HepG2 (cell line): ENCODE results near the gene TK1. TPM values are rescaled to one million over a fixed set of nuclear protein-coding genes. Genes with fewer than 3 reads are reported as not detected.

Source experiments
- ATF3 ChIP-seq: sonication (generic); formaldehyde crosslinking; IDR thresholded peaks from 2 replicates; pipeline ENCODE4 v1.4.0; 2020; ENCODE audit warnings: missing genetic modification reagents
- ATF6 ChIP-seq: sonication (generic); formaldehyde crosslinking; conservative IDR thresholded peaks from 2 replicates; pipeline ENCODE4 v1.4.0; 2020; ENCODE audit warnings: missing genetic modification reagents
- BHLHE40 ChIP-seq: IDR thresholded peaks from 2 replicates; pipeline ENCODE4 v1.6.1; 2011; ENCODE audit warnings: low read length, improper control_type of control experiment
- CREB1 ChIP-seq, 2 experiments: fragments of 450-650 bp in 1 of 2; IDR thresholded peaks; 2 replicates each; pipeline ENCODE4 v1.6.1; 2016 to 2017; ENCODE audit warnings: control low read depth in 1 of 2, mild to moderate bottlenecking in 1 of 2, missing compliant biosample characterization in 1 of 2, missing genetic modification characterization in 1 of 2
- FOSL1 ChIP-seq: sonication (generic); formaldehyde crosslinking; IDR thresholded peaks from 2 replicates; pipeline ENCODE4 v1.9.0; 2021; ENCODE audit warnings: missing genetic modification reagents, borderline replicate concordance
- FOSL2 ChIP-seq: sonication (generic); formaldehyde crosslinking; IDR thresholded peaks from 2 replicates; pipeline ENCODE4 v1.4.0; 2020; ENCODE audit warnings: missing genetic modification reagents
- GABPB1 ChIP-seq: IDR thresholded peaks from 2 replicates; pipeline ENCODE4 v1.6.1; 2016; ENCODE audit warnings: mild to moderate bottlenecking, missing genetic modification reagents, moderate library complexity, missing compliant biosample characterization
- JUN ChIP-seq: sonication (generic); formaldehyde crosslinking; IDR thresholded peaks from 2 replicates; pipeline ENCODE4 v1.4.0; 2020; ENCODE audit warnings: mild to moderate bottlenecking, missing genetic modification reagents
- JUND ChIP-seq: sonication (generic); formaldehyde crosslinking; IDR thresholded peaks from 2 replicates; pipeline ENCODE4 v1.8.0; 2022; ENCODE audit warnings: mild to moderate bottlenecking, missing genetic modification reagents
- MIER2 ChIP-seq: IDR thresholded peaks from 2 replicates; pipeline ENCODE4 v1.6.1; 2016; ENCODE audit warnings: missing biosample characterization, missing genetic modification reagents
- MXI1 ChIP-seq: IDR thresholded peaks from 3 replicates; pipeline ENCODE4 v1.6.1; 2012; ENCODE audit warnings: low read depth, low read length, inconsistent platforms, borderline replicate concordance
- PHB2 ChIP-seq: fragments of 450-650 bp; IDR thresholded peaks from 2 replicates; pipeline ENCODE4 v1.6.1; 2018; ENCODE audit not compliant: partially characterized antibody
- RXRA ChIP-seq: sonication (generic); formaldehyde crosslinking; IDR thresholded peaks from 2 replicates; pipeline ENCODE4 v1.5.1; 2020; ENCODE audit warnings: missing genetic modification reagents
- SAP130 ChIP-seq: IDR thresholded peaks from 2 replicates; pipeline ENCODE4 v1.6.1; 2016; ENCODE audit warnings: low read depth
- SIN3A ChIP-seq: IDR thresholded peaks from 2 replicates; pipeline ENCODE4 v1.6.1; 2011; ENCODE audit warnings: low read depth, mild to moderate bottlenecking, control low read depth, low read length, borderline replicate concordance
- SKIL ChIP-seq: sonication (generic); formaldehyde crosslinking; IDR thresholded peaks from 2 replicates; pipeline ENCODE4 v1.8.0; 2022; ENCODE audit warnings: missing genetic modification reagents, mild to moderate bottlenecking, moderate library complexity, borderline replicate concordance
- SRSF1 ChIP-seq: fragments of 200-400 bp; formaldehyde crosslinking; optimal IDR thresholded peaks from 2 replicates; pipeline ENCODE3; 2017; ENCODE audit warnings: mild to moderate bottlenecking, low read depth, low read length, moderate library complexity
- TCF7 ChIP-seq: sonication (generic); IDR thresholded peaks from 2 replicates; pipeline ENCODE4 v1.6.1; 2016; ENCODE audit warnings: antibody characterized with exemption, low read depth
- TFAP4 ChIP-seq: sonication (generic); IDR thresholded peaks from 2 replicates; pipeline ENCODE4 v1.6.1; 2016; ENCODE audit warnings: low read depth, borderline replicate concordance
- TGIF2 ChIP-seq: IDR thresholded peaks from 2 replicates; pipeline ENCODE4 v1.6.1; 2016; ENCODE audit warnings: control low read depth, missing compliant biosample characterization
- ZEB1 ChIP-seq: IDR thresholded peaks from 2 replicates; pipeline ENCODE4 v1.6.1; 2012; ENCODE audit warnings: mild to moderate bottlenecking, low read depth, inconsistent platforms; ENCODE audit not compliant: insufficient replicate concordance
- ZMYM4 ChIP-seq: sonication (generic); formaldehyde crosslinking; IDR thresholded peaks from 2 replicates; pipeline ENCODE4 v1.8.1; 2023; ENCODE audit warnings: mild to moderate bottlenecking, missing genetic modification reagents
- ZNF577 ChIP-seq: sonication (generic); formaldehyde crosslinking; IDR thresholded peaks from 2 replicates; pipeline ENCODE4 v1.4.0; 2020; ENCODE audit warnings: mild to moderate bottlenecking, low read depth, missing genetic modification reagents, borderline replicate concordance
- ZNF788 ChIP-seq: sonication (generic); formaldehyde crosslinking; IDR thresholded peaks from 2 replicates; pipeline ENCODE4 v1.5.0; 2020; ENCODE audit warnings: mild to moderate bottlenecking, missing genetic modification reagents, borderline replicate concordance
- polyA plus RNA-seq, 8 experiments: library from polyadenylated mRNA; depleted of rRNA in 3 of 8; stranded (reverse) in 7 of 8; unstranded in 1 of 8; fragments of >200 nt; fragmentation: Illumina TruSeq in 4 of 8; extraction: Trizol in 4 of 8; gene quantifications; 2 replicates each; pipeline versions ENCODE4 v1.2.1 to v1.2.3, GENCODE V29; 2011 to 2016; ENCODE audit warnings: low read depth in 4 of 8, missing spikeins in 1 of 8, mixed read lengths in 1 of 8; ENCODE audit not compliant: insufficient read depth in 1 of 8
- total RNA-seq, 5 experiments: library from RNA; depleted of rRNA; stranded (reverse); fragments of >200 nt; fragmentation: Illumina TruSeq; extraction: Trizol; gene quantifications; 2 replicates each; pipeline ENCODE4 v1.2.3, GENCODE V29; 2016; ENCODE audit warnings: low read depth in 1 of 5

The TK1 gene
- total and polyA plus RNA-seq, 2 of the 13 experiments (the other 11 are each of a cell fraction or from before 2014, with no cell fraction given), result 45.0 to 96.0 TPM

GRCh38 chr17:78142119-78142861 lies 44.6 kb downstream of the TK1 start (continued):
- peak; percentile 22; the same call in 1 of the 2 replicates for TF ChIP-seq JUND
- peak; percentile 90 for TF ChIP-seq TFAP4
- peak; percentile 87 for TF ChIP-seq FOSL2
- TF ChIP-seq CREB1 (IDR thresholded peaks at IDR 0.05), result no peak
- TF ChIP-seq CREB1 (CRISPR knock-in tag; IDR thresholded peaks at IDR 0.05), result no peak
- TF ChIP-seq ATF6 (CRISPR knock-in tag), result no peak
- TF ChIP-seq GABPB1 (CRISPR knock-in tag), result 0 out of 2 replicates have a peak, but pooled peaks have one; percentile 0
- 0 out of 2 replicates have a peak, but pooled peaks have one; percentile 8 for TF ChIP-seq RXRA (CRISPR knock-in tag)
- 0 out of 2 replicates have a peak, but pooled peaks have one; percentile 38 for TF ChIP-seq SKIL
- TF ChIP-seq BHLHE40, result 0 out of 2 replicates have a peak, but pooled peaks have one; percentile 4
- peak; percentile 47; the same call in 1 of the 3 replicates for TF ChIP-seq MXI1
- TF ChIP-seq ATF3 (CRISPR knock-in tag), result no peak
- peak; percentile 28; the same call in 1 of the 2 replicates for TF ChIP-seq TCF7
- no peak for TF ChIP-seq ZNF577 (CRISPR knock-in tag)
- TF ChIP-seq TGIF2 (CRISPR knock-in tag), result 0 out of 2 replicates have a peak, but pooled peaks have one; percentile 31
- TF ChIP-seq PHB2, result no peak
- TF ChIP-seq SIN3A, result peak; percentile 54; the same call in 1 of the 2 replicates
- TF ChIP-seq SAP130 (CRISPR knock-in tag), result peak; percentile 72
- peak; percentile 76 for TF ChIP-seq ZEB1
- TF ChIP-seq MIER2 (CRISPR knock-in tag), result no peak
- no peak for TF ChIP-seq ZNF788 (CRISPR knock-in tag)
- no peak for TF ChIP-seq ZMYM4 (CRISPR knock-in tag)
- TF ChIP-seq SRSF1, result no peak
- peak; percentile 59; the same call in 1 of the 2 replicates for TF ChIP-seq JUN (CRISPR knock-in tag)
- 0 out of 2 replicates have a peak, but pooled peaks have one; percentile 23 for TF ChIP-seq FOSL1 (CRISPR knock-in tag)
